Measurements from ENCODE around the gene ROBO1.
A peak's percentile ranks its signal among the peaks of the same experiment; 100 is the strongest.

The ROBO1 gene

DNA sequence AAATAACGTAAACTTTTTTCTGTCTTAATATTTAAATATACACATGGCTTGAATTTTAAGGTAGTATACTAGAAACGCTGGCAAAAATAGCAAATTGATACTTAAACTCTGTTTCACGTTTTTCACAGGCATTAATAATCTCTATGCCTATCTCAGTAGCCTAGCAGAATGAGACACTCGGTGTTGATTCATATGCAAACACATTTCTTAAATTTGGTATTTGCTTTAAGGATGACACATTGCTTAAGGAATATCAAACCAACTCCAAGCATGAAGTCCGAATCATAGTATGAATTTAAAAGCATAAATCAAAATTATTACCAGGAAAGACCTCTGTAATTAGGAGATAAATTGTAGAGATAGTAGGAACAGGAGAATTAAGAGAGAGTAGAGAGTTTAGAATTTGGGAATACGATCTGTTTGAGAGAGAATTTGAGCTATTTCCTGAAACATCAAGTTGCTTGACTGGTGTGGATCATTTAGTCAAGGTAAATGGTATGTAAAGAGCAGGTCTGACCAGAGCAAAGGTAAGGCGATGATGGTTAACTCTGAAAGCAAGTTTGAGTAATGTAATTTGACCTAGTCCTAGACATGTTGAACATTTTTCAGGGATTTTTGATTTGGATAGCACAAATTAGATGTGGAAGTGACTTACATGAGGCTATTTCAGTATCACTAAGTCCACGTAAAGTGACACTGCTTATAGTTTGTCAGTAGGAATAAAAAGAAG is 236.1 kb downstream of the ROBO1 start:
- Histone ChIP-seq H3K27me3 (ENCODE audit: insufficient read depth, low read length, poor library complexity) (no peaks in the 10 kb centered on the region), H3K79me2 (ENCODE audit: insufficient read depth, low read length) (no peaks in the 10 kb centered on the region), H3K4me2 (ENCODE audit: insufficient read depth, low read length) (no peak overlapping the region), H3K9ac (ENCODE audit: low read depth, low read length) (no peak overlapping the region), H3K36me3 (ENCODE audit: insufficient read depth, low read length) (no peaks in the 10 kb centered on the region), H3K4me3 (ENCODE audit: low read depth in 1 of 2, low read length in 2 of 2) (no peak overlapping the region), H2AFZ (ENCODE audit: low read depth, low read length) (no peak overlapping the region), H4K20me1 (ENCODE audit: insufficient read depth, low read length) (no peaks in the 10 kb centered on the region), H3K9me3 (ENCODE audit: insufficient read depth, low read length, severe bottlenecking) (no peaks in the 10 kb centered on the region), H3K4me1 (ENCODE audit: insufficient read depth, low read length) (no peaks in the 10 kb centered on the region), H3K27ac (ENCODE audit: low read length) (no peak overlapping the region)
- DNase-seq = no peak
- ATAC-seq (ENCODE audit: insufficient read depth, low read depth) = no peak
- TF ChIP-seq, protein P1, sequence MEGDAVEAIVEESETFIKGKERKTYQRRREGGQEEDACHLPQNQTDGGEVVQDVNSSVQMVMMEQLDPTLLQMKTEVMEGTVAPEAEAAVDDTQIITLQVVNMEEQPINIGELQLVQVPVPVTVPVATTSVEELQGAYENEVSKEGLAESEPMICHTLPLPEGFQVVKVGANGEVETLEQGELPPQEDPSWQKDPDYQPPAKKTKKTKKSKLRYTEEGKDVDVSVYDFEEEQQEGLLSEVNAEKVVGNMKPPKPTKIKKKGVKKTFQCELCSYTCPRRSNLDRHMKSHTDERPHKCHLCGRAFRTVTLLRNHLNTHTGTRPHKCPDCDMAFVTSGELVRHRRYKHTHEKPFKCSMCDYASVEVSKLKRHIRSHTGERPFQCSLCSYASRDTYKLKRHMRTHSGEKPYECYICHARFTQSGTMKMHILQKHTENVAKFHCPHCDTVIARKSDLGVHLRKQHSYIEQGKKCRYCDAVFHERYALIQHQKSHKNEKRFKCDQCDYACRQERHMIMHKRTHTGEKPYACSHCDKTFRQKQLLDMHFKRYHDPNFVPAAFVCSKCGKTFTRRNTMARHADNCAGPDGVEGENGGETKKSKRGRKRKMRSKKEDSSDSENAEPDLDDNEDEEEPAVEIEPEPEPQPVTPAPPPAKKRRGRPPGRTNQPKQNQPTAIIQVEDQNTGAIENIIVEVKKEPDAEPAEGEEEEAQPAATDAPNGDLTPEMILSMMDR (IDR thresholded peaks at IDR 0.05; ENCODE audit: borderline replicate concordance, extremely low read depth, low read length, poor library complexity, severe bottlenecking) = no peak
- TF ChIP-seq EZH2 (IDR thresholded peaks at IDR 0.05; ENCODE audit: borderline replicate concordance, low read depth, low read length, severe bottlenecking) = no peak

DNA sequence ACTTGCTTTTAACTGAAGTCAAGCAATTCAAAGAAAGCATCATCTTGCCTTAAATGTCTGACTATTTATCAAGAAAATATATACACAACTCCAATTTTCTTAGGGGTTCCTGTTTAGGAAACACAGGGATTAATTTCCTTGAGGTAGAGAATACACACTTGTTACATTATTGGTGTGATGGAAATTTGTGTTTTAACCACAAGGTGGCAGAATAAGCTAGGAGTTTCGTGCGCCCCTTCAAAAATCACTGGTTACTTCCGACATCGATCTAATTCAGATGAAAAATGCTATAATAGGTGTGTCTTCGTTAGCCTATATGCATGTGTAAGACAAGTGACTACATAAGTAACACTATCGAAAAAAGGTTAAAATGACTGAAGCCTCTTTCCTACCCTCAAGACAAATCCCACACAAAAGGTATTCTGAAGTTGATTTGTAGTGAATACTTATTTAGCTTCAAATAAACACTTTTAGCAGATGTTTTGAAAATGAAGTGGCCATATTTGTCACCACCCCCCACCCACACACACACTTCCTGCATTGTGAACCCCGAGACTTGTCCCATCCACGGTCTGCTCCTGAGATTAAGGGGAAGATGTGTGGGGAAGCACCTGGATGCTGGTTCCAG is 246.5 kb downstream of the ROBO1 start:
- Histone ChIP-seq H3K79me2 (ENCODE audit: insufficient read depth, low read length) (no peaks in the 10 kb centered on the region), H3K27me3 (ENCODE audit: insufficient read depth, low read length, poor library complexity) (no peaks in the 10 kb centered on the region), H4K20me1 (ENCODE audit: insufficient read depth, low read length) (no peaks in the 10 kb centered on the region), H3K4me3 (ENCODE audit: low read depth in 1 of 2, low read length in 2 of 2) (no peak overlapping the region), H3K36me3 (ENCODE audit: insufficient read depth, low read length) (no peaks in the 10 kb centered on the region), H2AFZ (ENCODE audit: low read depth, low read length) (no peak overlapping the region), H3K4me1 (ENCODE audit: insufficient read depth, low read length) (no peaks in the 10 kb centered on the region), H3K9ac (ENCODE audit: low read depth, low read length) (no peak overlapping the region), H3K4me2 (ENCODE audit: insufficient read depth, low read length) (no peak overlapping the region), H3K27ac (ENCODE audit: low read length) (no peak overlapping the region), H3K9me3 (ENCODE audit: insufficient read depth, low read length, severe bottlenecking) (no peaks in the 10 kb centered on the region)
- ATAC-seq (ENCODE audit: insufficient read depth, low read depth) = peak; percentile 60; the same call in 2 of the 3 replicates
- peak; percentile 9 for DNase-seq
- no peak for TF ChIP-seq EZH2 (IDR thresholded peaks at IDR 0.05; ENCODE audit: borderline replicate concordance, low read depth, low read length, severe bottlenecking)
- TF ChIP-seq, protein P1 (IDR thresholded peaks at IDR 0.05; ENCODE audit: borderline replicate concordance, extremely low read depth, low read length, poor library complexity, severe bottlenecking) = peak; percentile 71

DNA sequence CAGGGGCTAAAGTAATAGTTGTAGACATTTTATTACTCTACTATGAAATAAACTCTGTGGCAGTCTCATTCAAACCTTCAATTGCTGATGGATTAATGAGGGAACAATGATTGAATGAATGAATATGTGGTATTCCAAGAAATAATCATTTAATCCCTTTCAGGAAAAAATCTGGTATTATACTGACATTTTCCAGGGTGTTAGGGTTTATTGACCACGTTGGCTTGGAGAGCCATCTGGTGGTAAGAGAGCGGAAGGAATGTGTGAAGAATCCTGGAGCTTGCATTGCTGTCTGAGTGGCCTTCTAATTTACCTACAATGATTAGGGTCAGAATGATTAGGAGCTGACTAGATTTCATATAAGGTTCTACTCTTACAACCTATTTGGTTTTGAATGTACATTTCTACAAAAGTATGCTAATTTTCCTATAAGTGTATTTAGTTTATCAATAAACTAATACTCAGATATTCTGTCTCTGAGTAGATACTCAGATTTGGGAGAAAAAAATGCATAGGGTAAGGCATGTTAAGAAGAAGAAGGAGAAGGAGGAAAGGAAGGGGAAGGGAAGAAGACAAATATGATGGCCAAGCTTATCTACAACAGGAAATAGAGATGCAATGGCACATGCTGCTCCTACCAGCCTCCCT is 249.9 kb downstream of the ROBO1 start:
- no peaks in the 10 kb centered on the region for H3K9me3 ChIP-seq (ENCODE audit: insufficient read depth, low read length, severe bottlenecking)
- H3K27ac ChIP-seq (ENCODE audit: low read length) = no peak overlapping the region
- H3K4me2 ChIP-seq (ENCODE audit: insufficient read depth, low read length) = no peak overlapping the region
- H3K79me2 ChIP-seq (ENCODE audit: insufficient read depth, low read length) = no peaks in the 10 kb centered on the region
- no peaks in the 10 kb centered on the region for H3K27me3 ChIP-seq (ENCODE audit: insufficient read depth, low read length, poor library complexity)
- H3K4me3 ChIP-seq (ENCODE audit: low read depth in 1 of 2, low read length in 2 of 2) = no peak overlapping the region
- no peaks in the 10 kb centered on the region for H3K36me3 ChIP-seq (ENCODE audit: insufficient read depth, low read length)
- H3K9ac ChIP-seq (ENCODE audit: low read depth, low read length) = no peak overlapping the region
- H4K20me1 ChIP-seq (ENCODE audit: insufficient read depth, low read length) = no peaks in the 10 kb centered on the region
- H2AFZ ChIP-seq (ENCODE audit: low read depth, low read length) = no peak overlapping the region
- no peaks in the 10 kb centered on the region for H3K4me1 ChIP-seq (ENCODE audit: insufficient read depth, low read length)
- DNase-seq = no peak
- no peak for ATAC-seq (ENCODE audit: insufficient read depth, low read depth)
- TF ChIP-seq EZH2 (IDR thresholded peaks at IDR 0.05; ENCODE audit: borderline replicate concordance, low read depth, low read length, severe bottlenecking) = no peak
- TF ChIP-seq, protein P1 (IDR thresholded peaks at IDR 0.05; ENCODE audit: borderline replicate concordance, extremely low read depth, low read length, poor library complexity, severe bottlenecking) = peak; percentile 52
